Measurements from ENCODE around the gene C2CD4D.
A peak's percentile ranks its signal among the peaks of the same experiment; 100 is the strongest.

Gene C2CD4D

DNA sequence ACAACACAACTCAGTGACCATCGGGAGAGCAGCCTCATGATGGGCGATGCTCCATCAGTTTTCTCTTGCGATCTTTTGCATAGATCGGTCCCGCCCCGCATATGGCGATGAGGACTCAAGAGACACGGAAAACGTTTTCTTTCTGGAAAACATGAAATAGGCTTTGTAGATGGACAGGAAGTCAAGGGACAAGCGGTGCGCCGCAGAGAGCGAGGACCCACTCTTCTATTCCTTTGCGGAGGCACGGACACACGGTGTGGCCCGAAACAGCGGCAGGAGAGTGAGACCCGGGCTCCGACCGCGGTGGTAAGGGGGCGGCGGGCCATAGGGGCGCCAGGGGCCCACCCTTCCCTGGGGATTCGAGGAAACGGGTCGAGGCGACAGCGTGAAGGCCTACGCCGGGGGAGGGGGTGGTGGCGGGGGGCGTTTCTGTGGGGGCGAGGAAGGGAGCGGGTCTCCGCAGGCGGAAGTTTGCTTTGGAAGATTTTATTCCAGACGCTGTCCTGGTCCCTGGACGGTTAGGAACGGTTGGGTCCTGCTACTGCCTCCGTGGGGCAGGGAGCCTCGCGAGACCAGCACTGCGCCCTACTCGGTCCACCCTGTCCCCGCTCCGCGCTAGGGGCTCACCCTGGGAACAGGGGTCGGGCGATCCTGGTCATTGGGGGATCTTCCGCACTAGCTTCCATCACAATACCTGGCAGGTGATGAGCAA, 48.5 kb downstream of the C2CD4D start:
- H3K27ac ChIP-seq, result peak overlapping the region; percentile 69
- TF ChIP-seq ZFX (IDR thresholded peaks at IDR 0.05), result no peak; the same call in 1 of the 2 replicates
- no peak for TF ChIP-seq CTCF (conservative IDR thresholded peaks at IDR 0.05)

- TF ChIP-seq CTCF (conservative IDR thresholded peaks at IDR 0.05), result peak; percentile 50
- TF ChIP-seq ZFX (IDR thresholded peaks at IDR 0.05), result no peak
- peak within 1 kb of the TSS; percentile 69 for H3K27ac ChIP-seq
These were observed 49.3 kb downstream of the C2CD4D start, which contains the start of gene TDRKH for GRCh38 chr1:151790071-151790939. Gene TDRKH, minus strand, starts transcription at chr1:151790500. Its CDS starts 7,478 bp downstream, at chr1:151783022.
